ENCODE data around the gene PGAP1.

Gene PGAP1

GRCh38 chr2:196926562-196927375 is at the start of gene PGAP1:
PGAP1 (minus strand) TSS chr2:196926707; CDS start chr2:196926616, 91 bp downstream.
- TF ChIP-seq, protein P1, sequence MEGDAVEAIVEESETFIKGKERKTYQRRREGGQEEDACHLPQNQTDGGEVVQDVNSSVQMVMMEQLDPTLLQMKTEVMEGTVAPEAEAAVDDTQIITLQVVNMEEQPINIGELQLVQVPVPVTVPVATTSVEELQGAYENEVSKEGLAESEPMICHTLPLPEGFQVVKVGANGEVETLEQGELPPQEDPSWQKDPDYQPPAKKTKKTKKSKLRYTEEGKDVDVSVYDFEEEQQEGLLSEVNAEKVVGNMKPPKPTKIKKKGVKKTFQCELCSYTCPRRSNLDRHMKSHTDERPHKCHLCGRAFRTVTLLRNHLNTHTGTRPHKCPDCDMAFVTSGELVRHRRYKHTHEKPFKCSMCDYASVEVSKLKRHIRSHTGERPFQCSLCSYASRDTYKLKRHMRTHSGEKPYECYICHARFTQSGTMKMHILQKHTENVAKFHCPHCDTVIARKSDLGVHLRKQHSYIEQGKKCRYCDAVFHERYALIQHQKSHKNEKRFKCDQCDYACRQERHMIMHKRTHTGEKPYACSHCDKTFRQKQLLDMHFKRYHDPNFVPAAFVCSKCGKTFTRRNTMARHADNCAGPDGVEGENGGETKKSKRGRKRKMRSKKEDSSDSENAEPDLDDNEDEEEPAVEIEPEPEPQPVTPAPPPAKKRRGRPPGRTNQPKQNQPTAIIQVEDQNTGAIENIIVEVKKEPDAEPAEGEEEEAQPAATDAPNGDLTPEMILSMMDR (IDR thresholded peaks at IDR 0.05; ENCODE audit: control extremely low read depth, extremely low read depth, low read depth, missing control alignments) = no peak
- ChIA-PET POLR2A (no interaction called here), CTCF (interaction anchor here (1.7 kb wide), 1 partner anchor 264 kb away, joined by 4 read pairs; no protein-coding TSS in a partner anchor)
- DNase-seq (ENCODE audit: extremely low spot score) = peak; percentile 95

GRCh38 chr2:196974970-196975369 is 48.5 kb upstream of the PGAP1 start:
- DNase-seq (ENCODE audit: extremely low spot score) = no peak
- ChIA-PET CTCF (interaction anchor here (1.1 kb wide), 1 partner anchor 11 kb away, joined by 3 read pairs; no protein-coding TSS in a partner anchor), POLR2A (no interaction called here)
- TF ChIP-seq, protein P1 (IDR thresholded peaks at IDR 0.05; ENCODE audit: control extremely low read depth, extremely low read depth, low read depth, missing control alignments) = no peak

- no peak for DNase-seq (ENCODE audit: extremely low spot score)
- ChIA-PET CTCF (no interaction called here), POLR2A (no interaction called here)
- TF ChIP-seq, protein P1 (IDR thresholded peaks at IDR 0.05; ENCODE audit: control extremely low read depth, extremely low read depth, low read depth, missing control alignments) = no peak
These were observed 45.2 kb upstream of the PGAP1 start for GRCh38 chr2:196971574-196972279.

DNA sequence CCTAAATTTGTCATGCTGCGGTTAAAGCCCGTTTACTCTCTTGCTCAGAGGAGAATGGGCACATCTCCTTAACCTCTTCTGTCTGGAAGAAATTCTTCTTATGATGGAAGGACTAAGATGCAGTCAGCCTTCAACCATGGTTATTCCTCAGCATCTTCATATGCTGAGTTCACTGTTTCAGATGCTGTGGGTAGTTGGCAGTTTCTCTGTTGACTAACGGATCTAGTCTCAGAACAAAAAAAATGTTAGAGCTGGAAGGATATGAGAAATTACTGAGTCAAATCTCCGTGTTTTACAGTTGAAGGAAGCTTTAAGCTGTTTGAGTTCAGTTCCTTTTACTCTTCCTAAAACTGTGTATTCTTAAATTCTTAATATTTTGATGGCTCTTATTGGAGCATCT is 43.6 kb upstream of the PGAP1 start:
- DNase-seq (ENCODE audit: extremely low spot score) = no peak
- TF ChIP-seq, protein P1 (IDR thresholded peaks at IDR 0.05; ENCODE audit: control extremely low read depth, extremely low read depth, low read depth, missing control alignments) = no peak
- CTCF ChIA-PET = interaction anchor here (1.2 kb wide), 1 partner anchor 10 kb away, joined by 3 read pairs; no protein-coding TSS in a partner anchor
- POLR2A ChIA-PET = no interaction called here

DNA sequence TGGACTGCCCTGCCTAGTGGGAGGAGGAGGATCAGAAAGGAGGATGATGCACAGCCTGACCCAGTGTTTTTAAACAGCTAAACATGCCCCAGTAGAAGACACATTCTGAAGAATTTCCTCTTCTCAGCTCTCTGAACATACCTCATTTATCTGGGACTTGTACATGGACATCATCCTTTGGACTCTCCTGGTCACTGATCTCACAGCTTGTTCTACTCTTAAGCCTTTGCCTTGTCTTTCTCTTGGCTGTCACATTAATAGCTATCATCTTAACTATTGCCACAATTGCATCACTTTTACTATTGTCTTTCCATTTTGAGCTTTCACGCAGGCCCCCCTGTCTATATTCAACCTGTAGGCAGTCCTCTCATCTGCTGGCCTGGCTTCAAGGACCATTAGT is 42.0 kb upstream of the PGAP1 start:
- DNase-seq (ENCODE audit: extremely low spot score) = no peak
- POLR2A ChIA-PET = no interaction called here
- CTCF ChIA-PET = interaction anchor here (0.8 to 1.0 kb wide), 2 partner anchors 9 to 43 kb away, joined by 3 to 4 read pairs; no protein-coding TSS in a partner anchor
- TF ChIP-seq, protein P1 (IDR thresholded peaks at IDR 0.05; ENCODE audit: control extremely low read depth, extremely low read depth, low read depth, missing control alignments) = no peak

- TF ChIP-seq, protein P1 (IDR thresholded peaks at IDR 0.05; ENCODE audit: control extremely low read depth, extremely low read depth, low read depth, missing control alignments) = no peak
- DNase-seq (ENCODE audit: extremely low spot score) = no peak
- POLR2A ChIA-PET = no interaction called here
- CTCF ChIA-PET = no interaction called here
These were observed 41.3 kb upstream of the PGAP1 start for GRCh38 chr2:196967775-196968174.

Data from GM10248 (cell line).